NOMO-1 treated with dmso at 0.1 percent for 144 hours (cell line): ENCODE results near the gene COG6.

Experiments used
- DNase-seq: peaks from one replicate; lab custom pipeline; 2025; ENCODE audit not compliant: unreplicated experiment; lab: John Stamatoyannopoulos, UW

The COG6 gene

GRCh38 chr13:39676315-39676876 lies 20.9 kb downstream of the COG6 start:
- DNase-seq = no peak

DNA sequence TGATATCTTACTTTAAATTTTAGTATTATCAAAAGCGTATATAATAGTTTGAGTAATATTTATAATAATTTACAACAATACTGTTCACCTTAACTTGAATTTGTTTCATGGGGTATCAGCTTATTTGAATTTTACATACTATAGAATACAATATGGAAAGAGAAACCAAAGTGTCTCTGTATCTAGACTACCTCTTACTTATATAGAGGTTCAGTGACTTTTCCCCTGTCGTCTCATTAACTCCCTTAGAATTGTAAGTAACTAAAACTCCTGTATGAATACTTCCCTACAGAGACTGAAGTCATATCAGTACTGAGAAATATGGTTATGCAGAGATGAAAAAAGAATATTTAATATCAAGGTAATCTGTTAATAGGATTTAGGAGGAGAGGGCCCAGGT lies 26.8 kb downstream of the COG6 start:
- DNase-seq = no peak

DNA sequence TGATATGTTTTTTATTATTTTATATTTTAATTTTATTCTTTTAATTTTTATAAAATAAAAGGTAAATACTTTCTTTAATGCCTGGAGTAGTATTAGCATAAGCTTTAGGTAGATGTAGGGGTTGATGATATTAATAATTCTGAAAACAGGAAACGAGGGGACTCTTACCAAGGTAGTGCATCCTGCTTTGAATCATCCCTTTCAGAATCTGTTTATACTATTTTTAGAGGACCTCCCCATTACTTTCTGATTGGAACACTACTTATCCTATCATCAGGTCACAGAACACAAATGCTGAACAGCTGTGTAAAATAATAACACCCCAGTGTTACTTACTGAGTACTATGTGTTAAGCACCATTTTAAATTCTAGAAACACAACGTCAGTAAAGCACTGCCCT lies 27.3 kb downstream of the COG6 start:
- no peak for DNase-seq

- DNase-seq = no peak
These were observed 29.2 kb downstream of the COG6 start for GRCh38 chr13:39684531-39685137.

- DNase-seq = no peak
These were observed 30.2 kb downstream of the COG6 start for GRCh38 chr13:39685652-39686051.

DNA sequence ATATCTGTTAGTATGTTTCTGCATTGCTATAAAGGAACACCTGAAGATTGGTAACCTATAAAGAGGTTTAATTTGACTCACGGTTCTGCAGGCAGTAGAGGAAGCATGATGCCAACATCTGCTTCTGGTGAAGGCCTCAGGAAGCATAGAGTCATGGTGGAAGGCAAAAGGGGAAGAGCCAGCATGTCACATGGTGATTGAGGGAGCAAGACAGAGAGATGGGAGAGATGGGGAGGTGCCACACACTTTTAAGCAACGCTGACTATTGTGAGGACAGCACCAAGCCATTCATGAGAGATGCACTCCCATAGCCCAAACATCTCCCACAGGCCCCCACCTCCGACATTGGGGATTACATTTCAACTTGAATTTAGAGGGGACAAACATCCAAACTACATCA lies 32.8 kb downstream of the COG6 start:
- no peak for DNase-seq

DNA sequence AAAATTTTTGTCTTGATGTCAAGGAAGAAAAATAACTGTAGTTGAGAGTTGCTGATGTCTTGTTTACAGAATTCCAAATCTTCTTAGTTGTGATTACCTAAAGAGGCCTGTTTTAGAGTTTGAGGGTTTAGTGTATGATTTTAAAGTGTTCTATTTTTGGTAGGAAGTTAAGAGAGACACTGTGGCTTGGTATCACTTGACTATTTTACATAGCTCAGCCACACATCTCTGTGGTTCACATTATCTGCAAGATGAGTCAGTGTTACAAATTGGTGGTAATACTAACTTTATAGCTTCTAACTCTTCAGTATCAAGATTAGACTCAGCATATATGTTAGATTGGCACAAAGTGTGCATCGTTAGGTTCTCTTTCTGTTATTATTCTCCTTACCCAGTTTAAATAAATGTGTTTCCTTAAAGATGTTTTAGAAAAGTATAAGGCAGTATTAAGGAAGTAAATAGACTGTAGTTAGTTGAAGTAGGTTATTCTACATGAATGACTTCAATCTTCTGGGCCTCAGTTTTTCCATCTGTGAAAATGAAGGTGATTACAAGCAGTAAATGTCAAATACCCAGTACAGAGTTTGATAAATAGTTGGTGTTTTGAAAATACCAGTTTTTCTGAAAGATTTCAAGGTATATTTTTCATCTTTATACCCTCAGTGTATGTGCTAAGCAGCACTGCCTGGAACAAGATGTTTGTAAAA lies 33.4 kb downstream of the COG6 start:
- DNase-seq = no peak

DNA sequence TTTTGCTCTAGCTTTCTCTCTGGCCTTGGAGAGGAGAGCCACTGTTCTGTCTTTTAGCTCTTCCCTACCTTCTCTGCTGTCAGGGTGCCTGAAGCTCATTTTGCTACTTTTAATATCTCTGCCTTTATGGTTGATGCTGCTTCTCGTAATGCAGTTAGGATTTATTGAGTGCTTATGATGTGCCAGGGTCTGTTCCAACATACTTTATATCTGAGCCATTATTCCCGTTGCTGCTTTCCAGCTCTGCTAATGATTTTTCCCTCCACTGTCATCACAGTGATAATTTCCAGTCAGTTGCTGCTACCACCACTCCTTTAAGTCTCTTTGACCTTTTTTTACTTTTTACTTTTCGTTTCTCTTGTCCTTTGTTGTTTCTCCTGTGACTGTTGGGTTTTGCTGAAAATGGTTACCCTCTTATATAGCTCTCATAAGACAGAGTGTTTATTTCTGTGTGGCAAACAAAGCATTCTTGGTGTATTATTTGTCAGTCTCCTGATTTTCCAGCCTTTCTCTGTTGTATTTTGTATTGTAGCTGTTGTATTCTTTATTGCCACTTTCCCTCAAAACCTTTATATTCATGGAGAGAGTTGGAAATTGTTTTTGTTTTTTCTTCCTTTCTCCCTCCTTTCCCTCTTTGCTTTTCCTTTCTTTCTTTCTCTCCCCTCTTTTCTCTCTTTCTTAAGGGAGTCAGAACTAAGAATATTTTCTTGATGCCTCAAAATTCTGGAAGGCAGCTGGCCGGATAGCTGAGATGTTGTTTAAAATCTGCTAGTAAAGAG lies 37.4 kb downstream of the COG6 start:
- no peak for DNase-seq

- DNase-seq = no peak
These were observed 43.8 kb downstream of the COG6 start for GRCh38 chr13:39699274-39699673.

DNA sequence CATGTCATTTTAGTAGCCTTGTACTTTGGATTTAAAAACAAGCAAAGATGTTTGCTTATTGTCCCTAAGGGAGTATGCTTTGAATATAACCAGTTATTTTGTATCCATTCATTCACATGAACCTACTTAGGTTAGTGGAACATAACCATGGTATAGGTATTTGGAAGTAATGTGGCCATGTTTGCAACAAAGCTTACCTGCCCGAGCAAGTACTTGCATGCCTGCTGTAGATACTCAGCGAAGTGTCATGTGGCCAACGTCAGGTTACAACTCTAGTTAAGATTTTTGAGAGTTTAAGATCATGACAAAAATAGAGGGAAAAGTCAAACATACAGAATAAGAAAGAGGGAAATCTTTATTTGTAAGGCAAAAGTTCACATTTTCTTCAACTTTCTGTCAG lies 57.2 kb downstream of the COG6 start:
- DNase-seq = no peak

- DNase-seq = no peak
These were observed 73.7 kb downstream of the COG6 start for GRCh38 chr13:39729156-39729555.

DNA sequence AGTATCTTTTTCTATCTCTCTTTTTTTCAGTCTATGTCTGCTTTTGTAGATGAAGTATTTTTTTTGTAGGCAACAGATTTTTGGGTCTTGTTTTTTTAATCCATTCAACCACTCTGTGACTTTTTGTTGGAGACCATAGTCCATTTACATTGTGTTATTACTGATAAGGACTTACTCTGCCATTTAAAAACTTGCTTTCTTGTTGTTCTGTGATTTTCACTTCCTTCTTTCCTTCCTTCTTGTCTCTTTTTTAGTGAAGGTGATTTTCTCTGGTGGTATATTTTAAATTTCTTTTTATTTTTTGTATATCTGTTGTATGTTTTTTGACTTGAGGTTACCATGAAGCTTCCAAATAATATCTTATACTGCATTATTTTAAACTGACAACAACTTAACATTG lies 79.5 kb downstream of the COG6 start:
- no peak for DNase-seq

- DNase-seq = no peak
These were observed 81.6 kb downstream of the COG6 start for GRCh38 chr13:39737047-39737446.

GRCh38 chr13:39740761-39741160 lies 85.3 kb downstream of the COG6 start:
- no peak for DNase-seq

DNA sequence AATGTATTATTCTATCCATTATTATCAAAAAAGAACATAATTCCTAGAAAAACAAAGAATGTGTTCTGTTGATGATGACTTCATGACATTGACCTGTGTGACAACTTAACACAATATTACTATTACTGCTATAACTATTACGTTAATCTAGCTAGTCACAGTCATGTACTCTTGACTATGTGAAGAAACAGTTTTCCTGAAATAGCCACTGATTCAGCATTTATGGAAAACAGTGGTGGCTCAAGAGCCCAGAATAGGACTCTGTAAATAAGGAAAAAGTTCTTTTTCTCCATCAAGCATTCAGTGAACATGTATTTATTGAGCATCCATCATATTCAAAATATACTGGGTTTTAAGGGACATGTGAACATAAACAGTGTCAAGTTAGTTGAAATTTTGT lies 93.5 kb downstream of the COG6 start:
- DNase-seq = no peak

GRCh38 chr13:39749528-39749927 lies 94.1 kb downstream of the COG6 start:
- DNase-seq = no peak

GRCh38 chr13:39751805-39752204 lies 96.3 kb downstream of the COG6 start:
- DNase-seq = no peak

- no peak for DNase-seq
These were observed 105.1 kb downstream of the COG6 start for GRCh38 chr13:39760521-39760920.

- no peak for DNase-seq
These were observed 110.5 kb downstream of the COG6 start for GRCh38 chr13:39765801-39766463.

DNA sequence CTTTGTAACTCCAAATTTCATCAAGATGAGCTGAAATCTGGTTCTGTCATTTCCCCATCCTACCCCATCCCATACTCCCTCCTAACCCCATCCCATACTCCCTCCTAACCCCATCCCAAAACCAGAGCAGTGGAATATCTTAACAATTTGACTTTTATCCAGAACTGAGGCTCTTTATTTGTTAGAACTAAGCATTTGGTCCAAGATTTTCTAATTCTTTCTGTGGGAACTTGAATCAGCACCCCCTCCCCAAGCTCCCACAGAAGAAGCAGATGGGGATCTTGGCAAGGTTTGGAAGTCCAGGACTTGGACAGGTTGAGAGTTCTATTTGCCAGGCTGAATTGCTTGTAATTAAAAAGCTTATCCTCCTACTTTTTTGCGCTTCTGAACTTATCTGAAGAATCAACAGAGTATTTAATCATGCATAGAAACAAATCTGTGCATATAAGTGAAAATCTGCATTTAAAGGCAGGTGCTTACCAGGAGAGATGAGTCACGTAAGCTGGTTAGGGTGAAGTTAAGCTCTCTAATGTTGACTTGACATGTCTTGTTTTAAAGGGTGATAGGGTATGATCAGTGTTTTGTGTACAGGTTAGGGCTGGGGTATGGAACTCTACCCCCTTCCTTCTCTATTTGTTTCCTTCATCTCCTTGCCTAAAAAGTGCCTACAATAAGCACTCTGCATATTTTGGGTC lies 111.1 kb downstream of the COG6 start:
- DNase-seq = no peak
